ENCODE data around the gene MUC3A. TPM values are rescaled to one million over a fixed set of nuclear protein-coding genes. Genes with fewer than 3 reads are reported as not detected.

The MUC3A gene
- total RNA-seq, 2 donors from 2014 or later = 0.49 TPM; not detected in 1

GRCh38 chr7:101012931-101013330 lies 63.6 kb downstream of the MUC3A start:
- TF ChIP-seq CTCF (IDR thresholded peaks at IDR 0.05) = no peak
- Histone ChIP-seq H3K4me1 (ENCODE audit: control insufficient read depth in 1 of 2, low read depth in 2 of 2) (peaks cover 5 to 13% of the 10 kb centered on the region in 2 donors), H3K4me3 (no peak overlapping the region), H3K36me3 (no peaks in the 10 kb centered on the region), H3K27me3 (replicated peaks; ENCODE audit: insufficient read depth) (no peaks in the 10 kb centered on the region), H3K9me3 (no peaks in the 10 kb centered on the region), H3K27ac (no peak overlapping the region)
- no peak for DNase-seq (ENCODE audit: low spot score)
- ATAC-seq (ENCODE audit: insufficient number of reproducible peaks, low FRiP score, low read depth) = no peak

GRCh38 chr7:101015626-101016025 lies 66.3 kb downstream of the MUC3A start:
- TF ChIP-seq CTCF (IDR thresholded peaks at IDR 0.05) = no peak
- no peaks in the 10 kb centered on the region for H3K36me3 ChIP-seq

GRCh38 chr7:101017064-101017777 lies 67.9 kb downstream of the MUC3A start:
- ATAC-seq (ENCODE audit: insufficient number of reproducible peaks, low FRiP score, low read depth) (peak; percentile 59), DNase-seq (ENCODE audit: low spot score) (peak; percentile 41)
- TF ChIP-seq CTCF (IDR thresholded peaks at IDR 0.05) = no peak
- H3K36me3 ChIP-seq = no peaks in the 10 kb centered on the region
- H3K27me3 ChIP-seq (replicated peaks; ENCODE audit: insufficient read depth) = no peaks in the 10 kb centered on the region
- no peaks in the 10 kb centered on the region for H3K9me3 ChIP-seq
- H3K4me1 ChIP-seq (ENCODE audit: control insufficient read depth in 1 of 2, low read depth in 2 of 2) = peaks cover 5 to 13% of the 10 kb centered on the region in 2 donors
- peak overlapping the region; percentile 74 for H3K4me3 ChIP-seq
- H3K27ac ChIP-seq = peak overlapping the region in 1 of 2 donors; percentile 44

More at GRCh38 chr7:101015626-101016025, 66.3 kb downstream of the MUC3A start:
- Histone ChIP-seq H3K27ac (no peak overlapping the region), H3K4me3 (no peak overlapping the region), H3K4me1 (ENCODE audit: control insufficient read depth in 1 of 2, low read depth in 2 of 2) (peaks cover 5 to 13% of the 10 kb centered on the region in 2 donors), H3K27me3 (replicated peaks; ENCODE audit: insufficient read depth) (no peaks in the 10 kb centered on the region), H3K9me3 (no peaks in the 10 kb centered on the region)
- DNase-seq (ENCODE audit: low spot score) (no peak), ATAC-seq (ENCODE audit: insufficient number of reproducible peaks, low FRiP score, low read depth) (no peak)

Other genes with a start within 250 kb of the MUC3A start
- 10 to 100 TPM; 19.6 to 21.0 TPM for gene POP7, start 243.4 kb upstream of the MUC3A start, total RNA-seq
- not detected for gene EPO, start 229.1 kb upstream of the MUC3A start, total RNA-seq
- gene ZAN, start 215.9 kb upstream of the MUC3A start, total RNA-seq = not detected
- gene EPHB4, start 122.0 kb upstream of the MUC3A start, total RNA-seq = 10 to 100 TPM; 20.5 to 29.4 TPM
- gene SLC12A9, start 96.8 kb upstream of the MUC3A start, total RNA-seq = 10 to 100 TPM; 20.0 to 25.2 TPM
- 100 to 1,000 TPM in 1 of 2 donors, 10 to 100 TPM in 1; 71.9 to 103 TPM for gene TRIP6, start 82.1 kb upstream of the MUC3A start, total RNA-seq
- gene SRRT, start 74.4 kb upstream of the MUC3A start, total RNA-seq = 100 to 1,000 TPM; 109 TPM
- gene UFSP1, start 59.8 kb upstream of the MUC3A start, total RNA-seq = 1 to 10 TPM; 2.7 to 4.1 TPM
- gene ACHE, start 53.6 kb upstream of the MUC3A start, total RNA-seq = 1 to 10 TPM; 3.7 to 5.1 TPM
- gene MUC12, start 20.0 kb downstream of the MUC3A start, total RNA-seq = not detected
- gene MUC17, start 70.5 kb downstream of the MUC3A start, total RNA-seq = not detected
- 10 to 100 TPM; 32.1 to 44.5 TPM for gene TRIM56, start 135.9 kb downstream of the MUC3A start, total RNA-seq
- 1,000 to 10,000 TPM in 1 of 2 donors, 100 to 1,000 TPM in 1; 542 to 1,009 TPM for gene SERPINE1, start 177.6 kb downstream of the MUC3A start, total RNA-seq
- 10 to 100 TPM; 11.9 to 33.0 TPM for gene AP1S1, start 204.9 kb downstream of the MUC3A start, total RNA-seq
- gene VGF, start 216.0 kb downstream of the MUC3A start, total RNA-seq = not detected
- not detected for gene NAT16, start 230.8 kb downstream of the MUC3A start, total RNA-seq

Data from thoracic aorta (tissue), 2 donors.